KOPT-K1 (cell line): ENCODE data around the gene CD101.

Source experiments
- H3K27ac ChIP-seq: fragments of 200-600 bp; sonication (generic); 2 replicates; pipeline ENCODE4 v1.5.1; 2016; ENCODE audit warnings: antibody characterized with exemption, mild to moderate bottlenecking, low read depth, low read length; ENCODE audit not compliant: poor library complexity, severe bottlenecking
- H3K36me3 ChIP-seq: fragments of 200-600 bp; sonication (generic); 2 replicates; pipeline ENCODE4 v1.5.1; 2017; ENCODE audit warnings: antibody characterized with exemption, mild to moderate bottlenecking, low read length, moderate library complexity; ENCODE audit not compliant: insufficient read depth
- H3K9me3 ChIP-seq: fragments of 200-600 bp; sonication (generic); 2 replicates; pipeline ENCODE4 v1.5.1; 2017; ENCODE audit warnings: antibody characterized with exemption, low read length, mild to moderate bottlenecking; ENCODE audit not compliant: insufficient read depth, poor library complexity, severe bottlenecking

Gene CD101

DNA sequence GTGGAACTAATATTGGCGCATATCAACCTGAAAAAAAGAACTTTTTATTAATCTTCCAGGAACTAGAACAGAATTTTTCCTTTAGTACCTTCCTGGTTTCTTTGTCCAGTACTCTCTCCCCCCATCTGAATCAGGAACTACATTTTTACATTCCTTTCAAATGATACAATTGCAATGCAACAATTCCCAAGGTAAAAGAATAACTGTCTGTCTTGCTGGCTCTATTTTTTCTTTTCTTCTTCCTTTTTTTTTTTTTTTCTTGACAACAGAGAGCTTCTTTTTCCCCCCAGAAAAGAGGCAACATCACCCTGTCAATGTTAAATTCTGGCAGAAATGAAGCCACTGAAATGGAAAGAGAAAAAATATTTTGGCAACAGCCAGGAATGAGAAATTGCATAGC lies 4.5 kb upstream of the CD101 start:
- Histone ChIP-seq H3K36me3 (no peaks in the 10 kb centered on the region), H3K9me3 (no peaks in the 10 kb centered on the region), H3K27ac (no peak overlapping the region)

DNA sequence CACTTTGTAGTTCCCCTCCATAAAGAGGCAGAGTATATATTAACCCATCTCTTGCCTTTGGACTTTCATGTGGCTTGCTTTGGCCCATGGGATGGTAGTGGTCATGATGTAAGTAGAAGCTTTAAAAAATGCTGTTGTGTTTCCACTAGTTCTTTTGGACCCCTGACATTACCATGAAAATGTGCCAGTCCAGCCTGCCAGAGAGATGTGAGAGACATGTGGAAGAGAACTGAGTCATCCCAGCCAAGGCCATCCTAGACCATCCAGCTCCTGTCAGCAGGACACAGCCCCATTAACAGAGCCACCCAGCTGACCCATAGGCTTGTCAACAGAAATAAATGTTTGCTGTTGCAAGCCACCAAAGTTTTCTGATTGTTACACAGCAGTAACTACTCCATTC lies 3.9 kb upstream of the CD101 start:
- Histone ChIP-seq H3K27ac (no peak overlapping the region), H3K36me3 (no peaks in the 10 kb centered on the region), H3K9me3 (no peaks in the 10 kb centered on the region)

DNA sequence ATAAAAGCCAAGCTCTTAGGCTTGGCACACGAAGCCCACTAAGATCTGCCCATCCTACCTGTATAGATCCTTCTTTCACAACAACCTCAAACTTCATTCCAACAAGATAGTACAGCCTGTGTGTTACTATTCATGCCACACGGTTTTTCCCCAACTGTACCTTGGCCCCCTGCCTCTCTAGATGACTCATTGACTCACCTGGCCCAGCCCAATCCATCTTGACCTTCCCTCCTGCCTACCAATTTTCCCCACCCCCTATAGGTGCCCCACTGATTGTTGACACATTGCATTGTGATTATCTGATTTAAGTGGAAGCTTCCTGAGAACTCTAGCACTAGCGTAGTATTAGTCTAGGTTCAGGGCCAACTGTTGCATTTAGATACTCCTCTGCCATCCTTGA lies 2.0 kb upstream of the CD101 start:
- no peak overlapping the region for H3K27ac ChIP-seq

DNA sequence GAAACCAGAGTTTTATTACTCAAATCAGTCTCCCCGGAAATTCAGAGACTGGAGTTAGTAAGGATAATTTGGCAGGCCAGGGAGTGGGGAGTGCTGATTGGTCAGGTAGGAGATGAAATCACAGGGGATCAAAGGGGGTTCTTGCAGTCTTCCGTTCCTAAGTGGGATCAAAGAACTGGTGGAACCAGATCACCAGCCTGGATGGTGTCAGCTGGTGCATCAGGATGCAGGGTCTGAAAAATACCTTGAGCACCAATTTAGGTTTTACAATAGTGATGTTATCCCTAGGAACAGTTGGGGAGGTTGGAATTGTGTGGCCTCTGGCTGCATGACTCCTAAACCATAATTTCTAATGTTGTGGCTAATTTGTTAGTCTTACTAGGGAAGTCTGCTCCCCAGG lies 1.4 kb upstream of the CD101 start:
- Histone ChIP-seq H3K36me3 (no peaks in the 10 kb centered on the region), H3K27ac (no peak overlapping the region), H3K9me3 (no peaks in the 10 kb centered on the region)

More for the DNA sequence above, 2.0 kb upstream of the CD101 start:
- Histone ChIP-seq H3K9me3 (no peaks in the 10 kb centered on the region), H3K36me3 (no peaks in the 10 kb centered on the region)

DNA sequence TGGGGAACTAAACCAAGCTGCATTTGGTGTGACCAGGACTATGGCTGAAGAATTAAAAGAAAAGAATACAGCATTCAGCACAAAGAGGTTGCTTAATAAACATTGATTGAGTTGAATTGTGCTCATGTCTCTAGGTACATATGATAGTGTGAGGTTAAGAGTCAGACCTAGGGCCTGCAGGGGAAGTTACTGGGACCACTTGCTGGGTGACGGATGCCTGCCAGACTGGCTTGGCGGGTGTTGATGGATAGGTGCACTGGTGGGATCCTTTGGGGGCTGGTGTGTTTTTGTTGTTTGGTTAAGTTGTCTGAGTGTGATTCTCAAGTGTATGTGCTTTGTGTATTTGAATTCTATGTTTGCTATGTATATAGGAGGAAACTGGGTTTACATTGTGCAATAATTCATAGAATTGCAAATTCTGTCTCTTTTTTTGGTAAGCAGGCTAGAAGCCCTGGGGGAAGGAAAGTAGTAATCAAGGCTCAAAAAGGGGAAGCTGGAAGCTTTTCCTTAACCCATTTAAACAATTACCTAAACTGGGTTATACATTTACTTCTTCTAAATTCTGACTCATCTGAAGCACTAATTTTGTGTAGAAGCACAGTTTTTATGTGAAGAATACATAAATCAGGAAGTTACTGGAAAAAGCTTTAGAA lies 1.8 kb downstream of the CD101 start:
- no peaks in the 10 kb centered on the region for H3K9me3 ChIP-seq
- H3K36me3 ChIP-seq, result no peaks in the 10 kb centered on the region
- no peak overlapping the region for H3K27ac ChIP-seq

DNA sequence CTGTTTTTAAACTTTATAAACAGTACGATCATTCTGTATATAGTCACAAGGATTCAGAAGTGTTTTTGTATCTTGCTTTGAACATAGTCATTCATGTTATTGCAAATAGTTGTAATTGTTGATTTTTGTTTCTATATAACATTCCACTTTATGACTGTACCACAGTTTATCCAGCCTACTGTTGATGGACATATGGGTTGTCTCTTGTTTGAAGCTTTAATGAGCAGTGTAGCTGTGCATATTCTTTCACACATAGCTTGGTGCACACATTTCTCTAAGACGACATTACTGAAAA lies 6.1 kb downstream of the CD101 start:
- Histone ChIP-seq H3K9me3 (no peaks in the 10 kb centered on the region), H3K27ac (no peak overlapping the region), H3K36me3 (no peaks in the 10 kb centered on the region)

DNA sequence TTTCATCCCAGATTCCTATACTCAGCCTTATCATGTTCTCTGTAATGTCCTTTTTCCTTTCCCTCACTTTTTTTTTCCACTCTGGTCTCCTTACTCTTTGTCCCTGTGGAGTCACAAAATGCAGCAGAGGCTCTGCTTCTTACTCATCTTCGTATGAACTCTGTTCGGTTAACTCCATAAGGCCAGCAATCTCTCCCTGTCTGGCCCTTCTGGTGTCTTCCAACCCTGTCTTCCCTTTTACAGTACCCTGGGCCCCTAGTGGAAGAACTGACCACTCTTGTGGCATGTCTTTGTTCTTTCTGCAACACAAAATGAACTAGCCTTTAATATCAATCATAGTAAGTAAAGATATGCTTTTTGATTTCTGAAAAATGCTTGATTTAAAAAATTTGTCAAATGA lies 7.1 kb downstream of the CD101 start:
- no peaks in the 10 kb centered on the region for H3K9me3 ChIP-seq
- H3K36me3 ChIP-seq, result no peaks in the 10 kb centered on the region
- no peak overlapping the region for H3K27ac ChIP-seq

DNA sequence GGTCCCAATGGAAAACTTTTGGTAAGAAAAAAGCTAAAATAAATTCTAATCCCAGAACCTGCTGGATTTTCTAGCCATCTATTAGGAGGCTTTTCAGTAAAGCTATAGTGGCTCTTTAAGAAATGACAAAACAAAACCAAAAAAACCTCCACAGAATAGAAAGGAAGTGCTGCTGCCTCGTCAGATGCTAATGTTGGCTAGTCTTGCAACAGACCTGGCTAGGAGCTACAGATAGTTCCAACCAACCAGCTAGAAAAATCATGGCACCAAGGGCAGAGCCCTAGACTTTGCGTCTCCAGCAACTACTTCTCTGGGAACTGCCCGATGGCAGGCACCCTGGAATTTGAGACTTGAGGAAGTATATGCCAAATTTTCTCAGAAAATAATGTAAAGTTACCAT lies 7.6 kb downstream of the CD101 start:
- Histone ChIP-seq H3K9me3 (no peaks in the 10 kb centered on the region), H3K36me3 (no peaks in the 10 kb centered on the region), H3K27ac (peak overlapping the region; percentile 14)

DNA sequence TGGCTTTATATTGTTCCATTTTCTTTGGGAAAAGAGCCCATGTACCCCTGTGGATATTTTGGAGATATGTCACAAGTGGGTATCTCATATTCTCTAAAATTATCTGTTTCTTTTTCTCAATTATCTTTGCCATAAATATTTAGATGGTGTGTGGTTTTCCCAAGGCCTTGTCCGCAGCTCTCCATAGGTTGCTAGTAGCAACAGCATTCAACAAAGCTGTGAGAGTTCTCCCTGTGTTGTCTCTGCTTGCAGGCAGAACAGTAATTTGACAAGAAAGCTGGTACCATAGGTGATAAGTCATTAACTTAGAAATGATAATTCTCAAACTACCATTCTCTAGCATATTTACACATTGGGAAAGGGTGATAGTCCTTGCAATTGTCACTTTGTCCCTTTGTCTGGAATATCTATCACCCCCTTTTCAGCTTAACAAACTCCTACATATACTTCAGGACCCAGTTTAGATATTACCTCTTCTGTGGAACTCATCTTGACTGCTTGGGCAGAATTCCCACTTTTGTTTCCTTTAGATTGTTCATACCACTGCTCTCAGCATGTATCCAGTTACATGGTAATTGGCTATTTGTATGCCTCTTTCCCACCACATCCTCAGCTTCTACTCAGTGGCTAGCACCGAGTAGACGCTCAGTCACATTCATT lies 8.9 kb downstream of the CD101 start:
- Histone ChIP-seq H3K9me3 (no peaks in the 10 kb centered on the region), H3K27ac (no peak overlapping the region), H3K36me3 (no peaks in the 10 kb centered on the region)

DNA sequence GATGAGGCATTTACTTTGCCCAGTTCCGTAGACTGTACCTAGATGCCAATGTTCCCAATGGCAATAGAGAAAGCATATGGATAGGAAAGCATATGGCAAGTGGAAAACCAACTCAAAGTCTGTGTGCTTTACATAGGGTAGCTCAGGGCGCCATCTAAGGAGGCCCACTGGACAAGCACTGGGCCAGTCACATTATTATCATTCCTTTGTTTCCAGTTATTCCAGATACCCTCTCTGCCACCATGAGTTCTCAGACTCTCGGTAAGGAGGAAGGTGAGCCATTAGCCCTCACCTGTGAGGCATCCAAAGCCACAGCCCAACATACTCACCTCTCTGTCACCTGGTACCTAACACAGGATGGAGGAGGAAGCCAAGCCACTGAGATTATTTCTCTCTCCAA lies 9.8 kb downstream of the CD101 start:
- Histone ChIP-seq H3K36me3 (no peaks in the 10 kb centered on the region), H3K27ac (no peak overlapping the region), H3K9me3 (no peaks in the 10 kb centered on the region)

DNA sequence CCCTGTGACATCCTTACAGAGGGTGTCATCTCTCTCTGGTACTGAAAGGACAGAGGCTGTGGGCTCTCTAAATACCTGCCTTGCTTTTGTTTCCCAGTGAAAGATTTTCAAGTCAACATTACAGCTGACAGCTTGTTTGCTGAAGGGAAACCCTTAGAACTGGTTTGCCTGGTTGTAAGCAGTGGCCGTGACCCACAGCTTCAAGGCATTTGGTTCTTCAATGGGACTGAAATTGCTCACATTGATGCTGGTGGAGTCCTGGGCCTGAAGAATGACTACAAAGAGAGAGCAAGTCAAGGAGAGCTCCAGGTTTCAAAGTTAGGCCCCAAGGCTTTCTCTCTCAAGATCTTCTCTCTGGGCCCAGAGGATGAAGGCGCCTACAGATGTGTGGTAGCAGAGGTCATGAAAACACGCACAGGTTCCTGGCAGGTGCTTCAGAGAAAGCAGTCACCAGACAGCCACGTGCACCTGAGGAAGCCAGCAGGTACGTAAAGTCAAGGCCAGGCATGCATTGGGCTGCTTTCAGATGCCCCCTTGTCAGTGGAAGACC lies 11.8 kb downstream of the CD101 start:
- Histone ChIP-seq H3K27ac (no peak overlapping the region), H3K36me3 (no peaks in the 10 kb centered on the region), H3K9me3 (no peaks in the 10 kb centered on the region)

DNA sequence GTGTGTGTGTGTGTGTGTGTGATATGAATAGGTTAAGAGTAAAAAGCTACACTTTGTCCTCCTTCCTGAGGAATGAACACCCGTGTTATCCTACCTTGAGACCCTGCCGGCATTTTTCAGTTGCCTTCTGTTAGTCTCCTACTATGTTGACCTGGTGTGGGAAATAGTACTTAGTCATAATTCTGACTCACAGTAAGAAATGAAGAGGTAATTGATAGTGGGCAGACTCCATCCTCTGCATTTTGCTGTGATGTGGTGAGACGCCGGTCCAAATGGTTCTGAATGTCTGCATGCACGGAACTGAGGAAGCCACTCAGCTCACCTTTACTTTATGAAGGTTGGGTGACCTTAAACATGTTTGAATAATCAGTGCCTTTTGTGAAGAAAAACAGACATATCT lies 12.6 kb downstream of the CD101 start:
- Histone ChIP-seq H3K9me3 (no peaks in the 10 kb centered on the region), H3K27ac (no peak overlapping the region), H3K36me3 (no peaks in the 10 kb centered on the region)

DNA sequence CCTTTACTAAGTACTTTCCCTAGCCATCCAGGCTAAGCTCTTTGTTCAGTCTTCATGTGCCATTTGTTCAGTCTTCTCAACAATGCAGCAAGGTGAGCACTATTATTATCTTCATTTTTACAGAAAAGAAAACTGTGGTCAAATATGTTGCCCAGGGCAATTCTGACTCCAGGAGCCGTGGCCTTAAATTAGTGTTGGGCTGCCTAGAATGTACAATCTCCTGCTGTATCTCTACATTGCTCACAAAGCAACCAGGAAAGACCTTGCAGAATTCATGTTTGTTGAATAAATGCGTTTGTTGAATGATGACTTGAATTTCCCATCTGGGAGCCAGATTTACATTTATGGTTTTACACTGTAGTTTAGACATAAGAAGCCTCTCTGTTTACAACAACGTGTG lies 14.2 kb downstream of the CD101 start:
- H3K27ac ChIP-seq, result no peak overlapping the region
- no peaks in the 10 kb centered on the region for H3K36me3 ChIP-seq
- H3K9me3 ChIP-seq, result no peaks in the 10 kb centered on the region

DNA sequence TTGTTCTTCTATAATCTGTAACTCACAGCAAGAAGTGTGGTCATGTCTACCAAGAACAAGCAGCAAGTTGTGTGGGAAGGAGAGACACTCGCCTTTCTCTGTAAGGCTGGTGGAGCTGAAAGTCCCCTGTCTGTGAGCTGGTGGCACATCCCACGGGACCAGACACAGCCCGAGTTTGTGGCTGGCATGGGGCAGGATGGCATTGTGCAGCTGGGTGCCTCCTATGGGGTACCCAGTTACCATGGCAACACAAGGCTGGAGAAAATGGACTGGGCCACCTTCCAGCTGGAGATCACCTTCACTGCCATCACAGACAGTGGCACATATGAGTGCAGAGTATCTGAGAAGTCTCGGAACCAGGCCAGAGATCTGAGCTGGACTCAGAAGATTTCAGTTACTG lies 15.5 kb downstream of the CD101 start:
- H3K9me3 ChIP-seq, result no peaks in the 10 kb centered on the region
- no peak overlapping the region for H3K27ac ChIP-seq
- no peaks in the 10 kb centered on the region for H3K36me3 ChIP-seq

DNA sequence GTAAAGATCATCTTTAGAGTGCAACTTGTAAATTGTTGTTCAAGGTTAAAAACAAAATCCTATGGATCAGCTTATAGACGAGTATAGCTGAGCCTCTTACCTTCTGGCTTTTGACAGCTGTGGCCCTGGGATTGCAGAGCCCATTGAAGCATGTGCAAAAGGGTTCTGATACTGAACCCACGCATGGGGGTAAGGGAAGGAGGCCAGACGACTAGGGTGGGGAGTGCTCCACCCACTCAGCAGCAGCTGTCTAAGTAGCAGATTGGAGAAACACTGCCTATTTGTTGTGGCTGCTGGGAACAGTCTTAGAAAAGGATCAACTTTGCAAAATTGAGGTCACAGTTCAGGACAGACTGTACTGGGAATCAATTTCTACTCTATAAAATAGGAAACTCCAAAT lies 16.1 kb downstream of the CD101 start:
- Histone ChIP-seq H3K36me3 (no peaks in the 10 kb centered on the region), H3K27ac (no peak overlapping the region)

DNA sequence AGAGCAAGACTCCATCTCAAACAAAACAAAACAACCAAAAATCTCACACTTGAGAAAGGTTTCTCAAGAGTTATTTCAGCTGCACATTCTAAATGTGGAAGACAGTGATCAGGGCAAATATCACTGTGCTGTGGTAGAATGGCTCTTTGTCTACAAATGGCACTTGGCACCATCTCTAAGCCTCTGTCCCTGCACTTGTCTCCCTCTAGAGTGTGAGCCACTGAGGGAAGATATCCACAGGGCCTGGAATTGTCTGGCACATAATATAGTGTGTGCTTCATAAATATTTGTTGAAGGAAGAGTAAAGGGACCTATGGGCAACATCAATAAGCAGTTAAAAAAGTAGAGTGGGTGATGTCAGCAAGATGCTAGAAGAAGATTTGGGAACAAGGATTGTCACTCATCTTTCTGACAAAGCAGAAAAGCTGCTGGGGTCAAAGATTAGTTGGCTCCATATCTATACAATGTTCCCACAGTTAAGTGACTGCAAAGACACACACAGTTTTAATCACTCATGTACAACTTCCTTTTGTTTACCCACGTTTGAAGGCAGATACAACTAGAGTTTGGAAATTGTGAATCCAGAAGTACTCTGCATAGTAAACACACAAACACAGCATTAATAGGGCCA lies 19.1 kb downstream of the CD101 start:
- Histone ChIP-seq H3K36me3 (no peaks in the 10 kb centered on the region), H3K9me3 (no peaks in the 10 kb centered on the region)

More for the DNA sequence above, 16.1 kb downstream of the CD101 start:
- no peaks in the 10 kb centered on the region for H3K9me3 ChIP-seq

More for the DNA sequence above, 19.1 kb downstream of the CD101 start:
- no peak overlapping the region for H3K27ac ChIP-seq
